ENCODE data around the gene ENTR1. TPM values are rescaled to one million over a fixed set of nuclear protein-coding genes. Genes with fewer than 3 reads are reported as not detected.

Gene ENTR1
- total and polyA plus RNA-seq, 2 of the 13 experiments (the other 11 are each of a cell fraction or from before 2014, with no cell fraction given): 70.1 to 76.4 TPM

DNA sequence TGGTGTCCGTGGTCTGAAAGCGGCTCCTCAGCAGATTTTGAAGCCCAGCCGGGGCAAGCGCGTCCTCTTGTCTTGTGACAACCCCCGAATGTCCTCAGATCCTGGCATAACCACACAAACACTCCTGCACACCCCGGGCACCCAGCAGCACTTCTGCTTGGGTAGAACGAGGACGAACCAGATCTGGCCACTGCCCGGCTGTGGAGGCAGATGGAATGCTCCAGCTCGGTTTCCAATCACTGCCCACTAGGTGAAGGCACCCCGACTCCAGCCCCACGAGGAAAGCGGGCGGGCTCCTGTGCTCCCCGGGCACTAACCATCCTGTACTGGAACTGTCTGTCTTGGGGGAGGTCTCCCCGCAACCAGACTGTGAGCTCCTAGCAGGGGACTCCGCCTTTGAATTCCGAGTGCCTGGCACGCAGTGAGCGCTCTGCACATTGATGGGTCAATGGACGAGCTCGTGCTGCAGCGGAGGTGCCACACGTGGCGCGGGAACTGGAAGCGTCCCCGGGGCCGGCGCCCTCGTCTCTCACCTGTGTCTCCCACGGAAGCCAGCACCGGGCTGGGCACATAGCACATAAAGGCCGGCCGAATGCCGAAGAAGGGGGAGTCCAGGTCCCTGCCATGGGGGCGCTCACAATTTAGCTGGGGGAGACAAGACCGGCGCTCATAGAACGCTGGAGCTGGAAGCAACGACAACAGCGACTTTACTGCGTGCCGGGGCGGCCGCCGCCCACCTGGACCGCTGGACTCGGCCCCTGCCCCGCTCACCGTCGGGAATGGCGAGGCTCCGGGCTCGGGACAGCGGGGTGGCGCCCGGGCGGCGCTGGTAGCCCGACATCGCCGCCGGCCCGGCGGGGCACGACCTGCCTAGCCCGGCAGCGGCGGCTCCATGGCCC is 608 bp downstream of the ENTR1 start (continued):
- TF ChIP-seq, protein P1, sequence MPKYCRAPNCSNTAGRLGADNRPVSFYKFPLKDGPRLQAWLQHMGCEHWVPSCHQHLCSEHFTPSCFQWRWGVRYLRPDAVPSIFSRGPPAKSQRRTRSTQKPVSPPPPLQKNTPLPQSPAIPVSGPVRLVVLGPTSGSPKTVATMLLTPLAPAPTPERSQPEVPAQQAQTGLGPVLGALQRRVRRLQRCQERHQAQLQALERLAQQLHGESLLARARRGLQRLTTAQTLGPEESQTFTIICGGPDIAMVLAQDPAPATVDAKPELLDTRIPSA (CRISPR knock-in tag; IDR thresholded peaks at IDR 0.05; ENCODE audit: borderline replicate concordance): no peak; the same call in 1 of the 2 replicates
- TF ChIP-seq ZNF746 (CRISPR knock-in tag; IDR thresholded peaks at IDR 0.05): no peak
- TF ChIP-seq ZNF883 (CRISPR knock-in tag; IDR thresholded peaks at IDR 0.05; ENCODE audit: not compliant biosample characterization): no peak
- peak; percentile 83; the same call in 1 of the 2 replicates for TF ChIP-seq ZNF766 (CRISPR knock-in tag; IDR thresholded peaks at IDR 0.05; ENCODE audit: borderline replicate concordance)
- TF ChIP-seq TRAFD1 (CRISPR knock-in tag; IDR thresholded peaks at IDR 0.05; ENCODE audit: borderline replicate concordance): no peak
- TF ChIP-seq GMEB1 (CRISPR knock-in tag; IDR thresholded peaks at IDR 0.05; ENCODE audit: borderline replicate concordance): peak; percentile 39; the same call in 1 of the 2 replicates
- TF ChIP-seq MAFG (CRISPR knock-in tag; IDR thresholded peaks at IDR 0.05): peak; percentile 52; the same call in 1 of the 2 replicates

Data from HepG2 (cell line).